Measurements from ENCODE around the gene GP1BA. TPM values are rescaled to one million over a fixed set of nuclear protein-coding genes. Genes with fewer than 3 reads are reported as not detected.

GP1BA gene
- total and polyA plus RNA-seq, 10 of the 15 experiments (the other 5 are each of a cell fraction or from before 2014, with no cell fraction given) = 0.04 to 0.67 (median 0.28) TPM; not detected in 1

- Histone ChIP-seq H3K36me3 (ENCODE audit: control insufficient read depth in 2 of 2, insufficient read depth in 2 of 2, low read length in 1 of 2) (peaks cover 10 to 11% of the 10 kb centered on the region in 2 experiments; a peak in 3 of 4 replicates), H4K20me1 (ENCODE audit: control insufficient read depth, insufficient read depth) (no peaks in the 10 kb centered on the region), H3K4me1 (ENCODE audit: control insufficient read depth, insufficient read depth, low read length) (peaks cover 14% of the 10 kb centered on the region), H3K9me3 (replicated peaks; ENCODE audit: control insufficient read depth, insufficient read depth, low read length) (no peaks in the 10 kb centered on the region), H3K27me3 (replicated peaks in 1 of 2; ENCODE audit: control insufficient read depth in 2 of 2, insufficient read depth in 2 of 2, low read length in 1 of 2) (no peaks in the 10 kb centered on the region), H3K27ac (ENCODE audit: control insufficient read depth, insufficient read depth) (peak within 1 kb of the TSS; percentile 100), H3K4me3 (peak within 1 kb of the TSS; percentile 89), H3K9ac (ENCODE audit: control insufficient read depth, insufficient read depth, low read length) (peak within 1 kb of the TSS; percentile 98), H2AFZ (ENCODE audit: control insufficient read depth, low read depth, low read length) (peak within 1 kb of the TSS; percentile 94), H3K4me2 (ENCODE audit: control insufficient read depth, insufficient read depth) (peak within 1 kb of the TSS; percentile 99), H3K79me2 (ENCODE audit: control insufficient read depth, insufficient read depth, low read length) (peaks cover 29% of the 10 kb centered on the region)
- RAD21 ChIA-PET (ENCODE audit: unreplicated experiment) = interaction anchor here (0.8 to 6.4 kb wide), 23 partner anchors 10 to 405 kb away, joined by 3 to 73 read pairs (median 4); partner anchors contain the start of genes ARRB2, CAMTA2, ENO3 and INCA1
- FAIRE-seq (no peak), ATAC-seq (peak; percentile 69), DNase-seq (ENCODE audit: low read depth, low spot score) (peak; percentile 90)
- BruUV-seq (replicated peaks) = TSS peak; percentile 89
- CTCF ChIA-PET = interaction anchor here (0.6 to 3.6 kb wide), 16 partner anchors 11 to 725 kb away, joined by 3 to 28 read pairs (median 8); partner anchors contain the start of genes C1QBP, CAMTA2, CHRNE and ENO3
- POLR2A ChIA-PET = interaction anchor here (0.6 to 8.5 kb wide), 14 partner anchors 10 to 452 kb away, joined by 3 to 272 read pairs (median 6); partner anchors contain the start of genes CAMTA2, ENO3, INCA1 and KIF1C
- in situ Hi-C loops (cut with MboI) (no loop called here), intact Hi-C loops (cut with micrococcal nuclease; ENCODE audit: unreplicated experiment) (loop anchor here (1.0 to 5.0 kb wide), 4 partner anchors 19 to 94 kb away; no protein-coding TSS in a partner anchor)
- WGBS (ENCODE audit: insufficient coverage, insufficient replicate concordance, low lambda C conversion rate, missing lambda C conversion rate) = under 1% methylated on average over 66 of the region's 66 CpGs
- SMC1A ChIA-PET (ENCODE audit: uncharacterized antibody, unreplicated experiment) = interaction anchor here (0.7 to 4.3 kb wide), 22 partner anchors 11 to 270 kb away, joined by 3 to 50 read pairs (median 4); partner anchors contain the start of genes CAMTA2, CHRNE, ENO3 and KIF1C
- TF ChIP-seq RAD21 (IDR thresholded peaks at IDR 0.05; ENCODE audit: insufficient read depth, low read depth, low read length) (peak; percentile 39; the same call in 1 of the 2 replicates), PRDM15 (CRISPR knock-in tag; IDR thresholded peaks at IDR 0.05) (no peak), SIN3A (IDR thresholded peaks at IDR 0.05; ENCODE audit: low read depth, low read length) (peak; percentile 89; the same call in 1 of the 2 replicates), SKIL (IDR thresholded peaks at IDR 0.05; ENCODE audit: low read depth, poor library complexity, severe bottlenecking) (no peak), EP300 (IDR thresholded peaks at IDR 0.05; ENCODE audit: borderline replicate concordance in 1 of 2, control insufficient read depth in 1 of 2, low read depth in 2 of 2, low read length in 2 of 2) (0 out of 4 replicates have a peak, but pooled peaks of 1 of the 2 experiments have one; percentile 39), NR2C1 (IDR thresholded peaks at IDR 0.05) (peak; percentile 52), RELB (IDR thresholded peaks at IDR 0.05; ENCODE audit: low read depth) (peak; percentile 96), RCOR1 (conservative IDR thresholded peaks at IDR 0.05; ENCODE audit: low read depth, low read length) (peak; percentile 19; the same call in 1 of the 2 replicates), TBL1XR1 (IDR thresholded peaks at IDR 0.05; ENCODE audit: low read depth, low read length) (0 out of 2 replicates have a peak, but pooled peaks have one; percentile 45), NRF1 (conservative IDR thresholded peaks at IDR 0.05; ENCODE audit: low read depth, low read length) (no peak), ZNF274 (IDR thresholded peaks at IDR 0.05; ENCODE audit: insufficient read depth, insufficient read length) (no peak)
- TF ChIP-seq, protein P1, sequence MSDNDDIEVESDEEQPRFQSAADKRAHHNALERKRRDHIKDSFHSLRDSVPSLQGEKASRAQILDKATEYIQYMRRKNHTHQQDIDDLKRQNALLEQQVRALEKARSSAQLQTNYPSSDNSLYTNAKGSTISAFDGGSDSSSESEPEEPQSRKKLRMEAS (IDR thresholded peaks at IDR 0.05; ENCODE audit: low read depth, low read length) = no peak; the same call in none of the 2 replicates
Observed at GRCh38 chr17:4967539-4968485, 35.7 kb downstream of the GP1BA start, which contains the start of gene SPAG7. Gene SPAG7, minus strand, starts transcription at chr17:4967817. Its CDS starts 13 bp downstream, at chr17:4967804.
